ENCODE measurements around the gene ABTB2.

The ABTB2 gene

DNA sequence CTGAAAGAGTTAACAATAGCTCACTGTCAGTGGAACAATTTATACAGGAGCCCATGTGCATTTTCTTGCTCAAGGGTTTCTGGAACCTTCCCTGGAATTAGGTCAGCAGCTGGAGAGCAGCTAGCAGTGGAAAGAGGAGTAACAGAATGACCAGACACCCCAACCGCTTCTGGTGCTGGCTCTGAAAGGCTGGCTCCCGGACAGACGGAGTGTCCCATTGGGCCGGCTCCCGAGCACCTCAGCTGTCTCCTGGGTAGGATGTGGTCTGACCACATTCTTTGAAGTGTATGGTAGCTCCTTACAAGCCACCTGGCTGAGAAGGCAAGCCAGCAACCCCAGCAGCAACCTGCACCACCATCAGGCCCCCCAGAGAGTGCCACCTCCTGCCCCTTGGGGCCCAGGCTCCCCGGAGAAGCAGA, 44.7 kb downstream of the ABTB2 start:
- no peak for DNase-seq

DNA sequence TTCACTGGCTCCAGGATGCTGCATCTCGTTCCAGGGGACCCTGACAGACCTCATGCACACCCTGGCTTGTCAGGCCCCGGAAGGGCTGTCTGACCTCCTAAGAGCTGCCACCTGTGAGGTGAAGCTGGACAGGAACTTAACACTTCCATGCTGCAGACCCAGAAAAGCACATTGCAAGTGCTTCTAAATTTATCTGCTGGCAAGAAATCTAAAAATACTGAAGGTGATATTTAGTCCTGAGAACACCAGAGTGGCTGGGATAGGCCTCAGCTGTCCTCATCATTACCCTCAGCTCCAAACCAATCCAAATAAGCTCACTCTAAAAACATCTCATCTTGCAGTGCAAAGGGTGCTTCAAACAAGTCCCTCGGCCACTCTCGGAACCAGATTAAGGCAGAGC, 46.7 kb downstream of the ABTB2 start:
- DNase-seq = no peak

DNA sequence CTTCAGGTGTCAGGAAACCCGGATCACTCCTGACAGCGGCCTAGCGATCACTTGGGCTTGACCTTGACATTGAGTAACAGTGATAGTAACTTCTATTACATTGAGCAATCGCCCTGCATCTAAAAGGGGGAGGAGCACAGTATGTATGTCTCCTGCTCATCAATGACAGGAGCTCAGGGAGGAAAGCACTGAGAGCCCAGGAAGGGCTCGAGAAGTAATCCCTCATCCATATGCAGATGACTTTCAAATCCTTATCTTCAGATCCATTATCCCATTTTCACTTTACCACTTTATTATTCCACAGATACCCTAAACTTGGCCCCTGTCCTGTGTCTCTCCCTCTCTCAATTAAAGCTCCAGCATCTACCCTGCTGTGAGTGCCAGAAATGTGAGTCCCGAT, 47.8 kb downstream of the ABTB2 start:
- peak; percentile 75 for DNase-seq

DNA sequence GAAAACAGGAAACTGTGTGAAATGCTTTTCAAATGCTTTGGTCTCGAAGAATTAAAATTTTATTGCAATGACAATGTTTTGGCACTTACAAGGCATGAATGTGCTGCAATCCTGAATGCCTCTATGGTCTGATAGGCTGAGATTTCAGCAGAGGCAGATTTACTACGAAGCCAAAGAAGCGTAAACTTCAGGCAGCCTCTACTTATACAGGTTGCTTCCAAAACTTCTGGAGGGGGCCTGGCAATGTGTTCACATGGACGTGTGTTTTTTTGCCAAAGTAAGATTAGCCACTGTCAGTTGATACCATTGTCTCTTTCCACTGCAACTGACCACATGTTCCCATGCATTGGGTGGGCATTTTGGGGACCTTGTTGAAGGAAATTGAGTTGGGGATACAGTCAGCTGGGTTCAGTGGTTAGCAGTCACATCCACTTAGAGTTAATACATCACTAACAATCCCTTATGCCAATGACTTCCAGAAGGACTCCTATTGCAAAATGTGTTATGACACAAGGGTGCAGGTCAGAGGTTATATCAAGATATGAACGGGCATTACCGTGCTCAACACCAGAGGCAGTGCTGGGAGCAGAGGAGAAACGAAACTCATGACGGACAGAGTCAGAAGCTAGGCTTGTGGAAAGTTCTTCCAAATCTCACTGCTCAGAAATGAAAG, 48.8 kb downstream of the ABTB2 start:
- DNase-seq = peak; percentile 99

DNA sequence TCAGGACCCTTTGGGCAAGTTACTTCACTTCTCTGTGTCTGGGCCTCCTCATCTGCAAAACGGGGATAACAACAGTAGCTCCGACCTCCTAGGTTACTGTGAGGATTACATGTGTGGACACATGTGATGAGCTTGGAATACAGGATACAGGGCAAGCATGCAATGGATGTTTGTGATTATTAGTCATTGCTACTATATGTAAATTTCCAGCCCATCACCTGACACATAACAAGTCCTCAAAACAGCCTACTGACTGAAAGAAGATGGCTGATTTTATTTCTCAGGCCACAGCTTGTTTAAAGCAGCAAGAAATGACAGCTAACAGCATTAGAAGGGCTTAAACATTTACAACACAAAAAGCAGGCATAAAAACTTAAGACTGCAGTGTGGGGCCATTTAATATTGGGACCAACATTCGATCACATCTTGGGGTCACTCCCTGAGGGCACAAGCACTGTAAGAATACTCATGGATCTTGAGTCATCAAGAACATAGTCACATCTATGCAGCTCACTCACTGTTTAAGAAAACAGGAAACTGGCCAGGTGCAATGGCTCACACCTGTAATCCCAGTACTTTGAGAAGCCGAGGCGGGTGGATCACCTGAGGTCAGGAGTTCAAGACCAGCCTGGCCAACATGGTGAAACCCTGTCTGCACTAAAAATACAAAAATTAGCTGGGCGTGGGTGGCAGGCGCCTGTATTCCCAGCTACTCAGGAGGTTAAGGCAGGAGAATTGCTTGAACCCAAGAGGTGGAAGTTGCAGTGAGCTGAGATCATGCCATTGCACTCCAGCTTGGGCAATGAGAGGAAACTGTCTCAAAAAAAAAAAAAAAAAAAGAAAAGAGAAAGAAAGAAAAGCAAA, 49.5 kb downstream of the ABTB2 start:
- DNase-seq = peak; percentile 72

DNA sequence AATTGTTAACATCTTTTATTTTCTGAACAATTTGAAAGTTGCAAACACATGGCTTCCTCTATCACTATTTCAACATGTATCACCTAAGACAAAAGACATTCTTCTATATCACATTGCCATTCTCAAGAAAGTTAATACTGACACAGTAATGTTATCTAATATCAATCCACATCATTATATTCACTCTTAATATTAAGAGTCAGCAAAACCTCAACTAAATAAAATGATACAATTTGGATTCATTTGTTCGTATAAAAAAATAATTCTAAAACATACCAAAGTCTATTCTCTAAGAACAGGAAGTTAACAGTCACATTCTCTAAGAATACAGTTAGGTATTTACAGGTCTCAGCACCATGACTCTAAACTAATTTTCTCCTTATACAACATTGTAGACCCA, 52.0 kb downstream of the ABTB2 start:
- DNase-seq = no peak

DNA sequence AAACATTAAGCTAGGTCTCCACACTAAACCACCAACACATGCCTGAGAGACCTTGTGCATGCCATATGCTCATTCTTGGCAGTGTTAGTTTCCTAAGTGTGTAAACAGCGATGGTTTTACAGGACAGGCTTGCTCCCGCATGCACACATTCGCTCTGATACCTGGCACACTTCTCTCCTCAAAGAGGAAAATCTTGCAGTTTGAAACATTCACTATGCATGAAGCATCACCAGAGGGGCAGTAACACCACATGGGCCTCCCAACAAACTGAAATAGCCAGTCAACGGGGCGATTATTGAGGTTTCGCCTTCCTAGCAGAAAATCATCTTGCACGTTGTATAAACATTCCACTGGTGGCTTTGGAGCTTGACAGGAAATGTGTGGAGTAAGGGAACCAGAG, 52.6 kb downstream of the ABTB2 start:
- DNase-seq = no peak

DNA sequence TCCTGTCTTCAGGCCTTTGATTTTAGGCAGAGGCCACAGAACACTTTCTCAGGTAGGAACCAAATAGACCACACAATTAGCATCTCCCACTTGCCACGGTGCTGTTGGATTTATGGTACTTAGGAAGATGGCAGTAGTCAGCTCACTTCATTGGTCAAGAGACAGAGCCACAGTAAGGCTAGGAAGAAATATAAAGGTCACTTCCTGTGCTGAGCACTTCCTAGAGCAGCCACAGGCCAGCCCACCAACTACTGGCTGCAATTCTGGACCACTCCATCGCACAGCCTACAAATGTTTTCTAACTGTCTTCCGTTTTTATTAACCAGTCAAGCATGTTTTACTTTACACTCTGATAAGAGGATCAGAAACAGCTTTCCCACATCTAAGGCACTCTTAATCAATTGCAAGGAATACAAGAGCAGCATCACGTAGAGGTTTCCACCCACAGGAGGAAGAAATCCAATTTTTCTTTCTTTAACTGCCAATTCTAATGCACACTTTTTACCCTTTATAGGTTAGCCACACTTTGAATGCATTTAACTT, 54.7 kb downstream of the ABTB2 start:
- no peak for DNase-seq

DNA sequence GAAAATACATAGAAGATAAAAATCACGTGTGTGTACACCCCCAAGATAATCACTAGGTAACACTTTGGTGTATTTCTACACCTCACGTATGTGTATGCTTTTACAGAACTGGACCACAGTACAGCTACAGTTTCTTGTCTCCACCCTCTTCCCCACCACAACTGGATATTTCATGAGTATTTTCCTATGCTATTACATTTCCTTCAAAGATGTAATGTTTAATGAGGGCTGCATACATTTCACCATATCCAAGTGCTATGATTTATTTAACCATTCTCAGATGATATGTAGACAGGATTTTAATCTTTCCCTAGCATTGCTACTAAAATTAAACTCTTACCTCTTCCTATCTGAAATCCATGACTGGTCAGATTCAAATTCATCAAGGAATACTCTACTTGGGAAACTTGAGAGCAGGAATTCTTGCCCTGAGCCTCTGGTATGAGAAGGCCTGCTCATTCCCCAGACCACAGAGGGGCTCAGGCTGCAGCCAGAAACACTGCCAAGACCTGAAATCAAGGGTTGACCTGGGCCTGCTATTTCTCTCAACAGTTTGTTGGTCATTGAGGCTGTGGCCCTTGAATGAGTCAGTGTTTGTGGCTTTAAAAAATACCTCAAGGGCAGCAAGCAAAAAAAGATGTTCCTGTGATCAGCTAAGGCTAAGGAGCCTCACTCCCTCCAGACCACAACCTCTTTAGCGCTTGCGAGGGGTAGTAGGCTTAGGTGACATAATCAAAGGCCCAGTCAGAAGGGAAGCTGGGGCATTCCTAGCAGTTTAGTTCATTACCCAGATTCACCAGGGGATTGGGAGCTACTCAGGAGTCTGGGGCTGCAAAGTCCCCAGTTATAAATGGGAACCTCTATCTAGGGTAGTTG, 55.5 kb downstream of the ABTB2 start:
- peak; percentile 66 for DNase-seq

DNA sequence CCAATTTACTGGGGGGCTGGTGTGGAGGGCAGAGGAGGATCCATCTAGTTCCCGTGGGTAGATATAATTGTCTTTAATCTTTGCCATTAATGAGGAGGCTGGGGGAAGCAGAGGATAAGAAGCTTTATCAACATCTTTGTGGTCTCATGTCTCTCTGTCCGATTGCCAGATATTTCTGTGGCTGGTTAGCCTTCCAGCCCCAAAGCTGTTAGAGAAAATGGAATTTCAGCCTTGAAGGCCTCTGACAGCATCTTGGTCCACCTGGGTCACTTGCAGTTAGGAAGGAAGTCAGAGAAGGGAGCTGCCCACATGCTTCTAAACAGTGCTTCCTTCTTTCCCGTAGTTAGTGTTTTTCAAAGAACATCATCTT, 56.9 kb downstream of the ABTB2 start:
- DNase-seq = peak; percentile 47

DNA sequence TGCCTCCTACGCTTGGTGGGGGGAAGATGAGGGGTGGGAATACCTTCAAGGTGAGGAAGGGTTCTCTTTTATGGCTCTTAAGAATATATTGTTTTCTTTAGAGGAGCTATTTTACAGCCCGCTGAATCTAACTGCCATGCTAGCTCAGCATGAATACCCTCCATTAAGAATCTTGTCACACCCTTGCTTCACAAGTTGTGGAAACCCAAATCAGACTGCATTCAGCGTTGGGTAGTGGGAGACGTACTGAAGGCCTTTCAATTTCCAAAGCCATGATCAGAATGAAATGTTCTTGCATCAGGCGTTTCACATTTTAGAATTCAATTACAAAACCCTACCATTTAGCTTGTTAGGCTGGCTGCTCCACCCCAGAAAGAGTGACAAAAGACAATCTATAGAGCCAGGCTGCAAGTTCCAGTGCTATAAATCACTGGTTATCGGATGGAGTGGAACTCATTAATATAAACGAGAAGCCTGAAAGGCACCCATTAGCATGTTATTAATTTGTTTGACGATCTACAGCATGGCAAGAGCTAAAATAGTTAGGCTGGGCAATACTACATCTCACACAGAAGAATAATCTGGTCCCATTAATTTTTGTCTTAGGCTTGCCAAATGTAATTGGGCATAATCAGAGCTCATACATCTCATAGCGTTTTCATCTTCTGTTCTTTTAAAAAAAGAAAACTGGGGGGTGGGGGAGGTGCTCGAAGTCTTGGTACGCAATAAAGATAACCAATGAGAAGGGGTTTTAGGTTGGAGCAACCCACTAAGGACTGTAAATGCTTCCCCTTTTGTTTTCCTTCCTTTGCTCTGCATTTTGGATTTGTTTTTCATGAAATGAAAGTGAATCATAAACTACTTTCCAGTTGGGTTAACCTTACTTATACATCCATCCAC, 57.5 kb downstream of the ABTB2 start:
- peak; percentile 83 for DNase-seq

DNA sequence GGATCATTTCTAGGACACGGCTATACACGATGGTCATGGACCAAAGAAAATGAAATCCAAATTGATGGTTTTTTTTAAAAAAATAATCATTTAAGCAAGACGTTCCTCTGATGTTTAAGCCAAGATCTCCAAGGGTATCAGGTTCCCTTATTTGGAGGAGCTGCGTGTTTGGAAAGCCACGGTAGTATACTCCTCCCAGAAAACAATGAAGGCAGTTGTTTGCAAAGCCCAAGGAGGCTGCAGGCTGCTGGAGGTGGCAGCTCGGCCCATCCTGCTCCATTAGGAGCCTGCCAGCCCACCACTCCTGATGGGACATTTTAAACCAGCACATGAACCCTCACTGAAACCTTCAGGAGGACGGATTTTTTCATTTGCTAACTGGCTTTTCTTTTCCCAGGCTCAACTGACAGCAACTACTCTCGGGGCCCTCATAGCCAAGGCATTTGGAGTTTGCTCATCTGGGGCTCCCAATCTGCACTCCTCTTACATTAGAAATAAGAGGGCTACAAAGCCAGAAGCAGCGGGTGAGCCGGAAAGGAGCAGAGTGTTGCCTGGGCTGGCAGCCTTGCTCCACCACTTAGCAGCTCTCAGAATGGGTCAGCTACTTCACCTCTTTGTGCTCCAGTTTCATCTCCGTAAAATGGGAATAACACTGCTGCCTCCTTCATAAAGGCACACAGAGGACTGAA, 58.4 kb downstream of the ABTB2 start:
- DNase-seq = no peak

DNA sequence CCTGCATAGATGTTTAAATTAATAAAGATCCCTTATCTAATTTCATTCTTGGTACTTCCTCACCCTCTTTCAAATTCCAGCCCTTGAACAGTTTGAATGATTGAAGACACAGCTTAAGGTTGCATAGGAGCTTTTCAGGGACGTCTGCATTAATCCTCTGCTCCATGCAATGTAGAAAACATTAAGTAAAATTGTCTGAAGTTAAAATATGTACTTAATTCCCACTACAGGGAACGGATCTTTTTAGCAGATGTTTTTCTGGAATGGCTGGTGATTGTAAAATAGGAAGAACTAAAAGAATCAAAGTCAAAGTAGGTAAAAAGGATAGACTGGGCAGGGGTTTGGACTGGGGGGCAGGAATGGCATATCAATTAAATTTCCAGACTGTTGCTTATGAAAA, 58.9 kb downstream of the ABTB2 start:
- no peak for DNase-seq

DNA sequence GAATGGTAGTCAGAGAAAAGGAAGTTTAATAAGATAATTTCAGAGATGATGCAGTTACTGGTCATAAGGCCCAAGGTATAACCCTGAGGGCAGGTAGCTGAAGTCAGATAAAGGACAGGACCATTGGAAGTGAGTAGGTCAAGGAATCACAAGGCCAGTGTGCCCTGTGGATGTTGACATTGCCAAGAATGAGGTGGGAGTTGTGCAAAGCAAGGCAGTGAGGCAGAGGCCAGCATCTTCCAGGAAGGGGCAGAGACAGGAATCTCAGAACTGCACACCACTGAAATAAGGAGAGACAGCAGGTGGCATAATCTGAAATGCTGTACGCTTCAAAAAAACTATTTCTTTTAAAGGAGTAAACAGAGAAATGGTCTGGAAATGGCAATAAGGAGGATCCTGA, 61.4 kb downstream of the ABTB2 start:
- DNase-seq = no peak

DNA sequence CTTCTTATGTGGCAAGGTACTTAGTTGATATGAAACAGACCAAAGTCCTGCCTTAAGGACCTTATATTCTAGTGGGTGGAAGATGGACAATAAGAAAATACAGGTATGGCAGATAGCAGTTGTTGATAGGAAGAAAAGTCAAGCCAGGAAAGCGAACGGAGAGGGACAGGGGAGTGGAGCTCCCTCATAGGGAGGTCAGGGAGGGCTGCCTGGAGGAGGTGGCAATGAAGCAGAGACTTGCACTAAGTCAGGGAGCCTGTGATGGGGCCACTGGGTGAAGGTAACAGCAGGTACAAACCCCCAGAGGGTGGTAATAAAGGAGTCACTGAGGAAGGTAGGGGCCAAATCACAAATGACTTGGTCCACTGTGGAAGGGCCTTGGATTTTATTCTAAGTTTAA, 65.3 kb downstream of the ABTB2 start:
- no peak for DNase-seq

DNA sequence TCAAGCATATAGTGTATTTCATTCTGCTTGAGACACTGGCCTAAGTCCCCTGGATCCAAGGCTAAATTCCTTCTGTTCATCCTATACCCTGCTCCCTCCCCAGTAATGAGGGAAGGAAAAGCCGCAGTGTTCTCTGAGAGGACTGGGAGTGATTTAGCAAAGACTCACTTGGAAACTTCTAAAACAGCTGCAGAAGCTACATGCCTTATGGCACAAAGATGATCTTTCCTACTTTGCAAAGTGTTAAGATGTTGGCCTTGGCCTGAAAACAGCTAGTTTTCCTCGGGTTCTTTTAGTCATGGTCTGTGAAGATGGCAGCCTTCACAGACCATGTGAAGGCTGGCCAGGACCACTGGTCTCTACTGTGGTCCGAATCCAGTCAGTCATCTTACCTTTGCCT, 65.7 kb downstream of the ABTB2 start:
- DNase-seq = no peak

DNA sequence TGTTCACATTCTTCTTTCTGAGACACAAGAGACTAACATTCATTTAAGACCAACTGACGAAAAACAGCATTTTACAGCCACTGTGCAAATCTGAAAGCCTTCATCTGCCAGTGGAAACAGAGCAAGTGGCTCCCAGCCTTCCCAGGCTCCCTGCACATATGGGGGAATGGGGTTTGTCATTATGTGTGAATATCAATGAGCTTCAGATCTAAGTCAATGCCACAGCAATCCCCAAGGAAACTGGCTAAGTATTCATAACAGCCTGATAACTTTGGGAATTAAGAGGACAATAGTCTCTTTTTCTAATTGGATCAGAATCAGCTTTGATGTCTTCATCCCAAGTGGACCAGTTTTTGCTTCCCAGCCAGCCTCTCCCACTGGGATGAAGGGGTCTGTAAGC, 66.9 kb downstream of the ABTB2 start:
- no peak for DNase-seq

DNA sequence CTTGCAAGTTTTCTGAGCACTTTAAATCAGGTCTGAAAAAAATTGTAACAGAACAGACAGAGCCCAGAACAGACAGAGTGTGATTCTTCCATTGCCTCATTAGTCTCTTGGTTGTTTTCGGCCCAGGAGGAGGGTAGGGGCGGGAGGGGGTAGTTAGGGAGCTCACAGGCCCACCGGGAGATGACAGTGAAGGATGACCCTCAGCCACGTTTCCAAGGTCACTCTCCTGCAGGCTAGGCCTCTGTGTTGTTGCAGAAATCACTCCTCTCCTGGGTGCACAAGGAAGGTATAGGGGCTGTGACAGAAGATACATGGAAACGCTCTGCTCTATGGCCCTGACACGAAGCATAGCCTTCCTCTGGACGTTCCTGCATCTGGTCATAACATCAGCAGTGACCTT, 69.3 kb downstream of the ABTB2 start:
- no peak for DNase-seq

DNA sequence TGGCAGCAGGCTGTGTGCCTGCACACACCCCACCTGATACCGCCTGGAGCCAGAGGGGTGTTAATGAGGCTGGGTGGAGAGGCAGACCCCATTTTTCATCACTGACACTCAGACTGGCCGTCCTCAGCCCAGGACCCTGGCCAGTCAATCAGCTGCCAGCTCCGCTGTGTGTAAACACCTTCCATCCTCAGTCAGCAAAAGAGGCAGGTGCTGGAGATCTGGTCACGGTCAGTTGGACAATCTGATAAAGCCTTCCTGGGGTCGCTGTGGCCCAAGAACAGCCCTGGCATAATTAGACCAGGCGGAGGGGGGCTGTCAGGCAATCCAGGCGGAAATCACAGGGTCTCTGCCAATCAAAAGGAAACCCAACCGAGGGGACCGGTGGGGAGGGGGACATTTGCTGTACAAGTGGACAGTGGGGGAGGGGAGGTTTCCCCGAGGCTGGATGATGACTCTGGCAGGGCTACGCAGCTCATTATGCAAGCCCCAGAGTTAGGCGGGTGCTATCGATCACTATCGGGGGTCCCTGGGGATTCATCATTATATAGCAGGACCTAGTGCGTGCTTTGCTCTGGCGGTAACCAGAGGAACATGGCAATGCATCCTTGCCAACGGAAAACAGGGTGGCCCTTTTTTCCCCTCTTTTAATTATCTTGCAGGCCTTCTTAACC, 72.9 kb downstream of the ABTB2 start:
- no peak for DNase-seq

DNA sequence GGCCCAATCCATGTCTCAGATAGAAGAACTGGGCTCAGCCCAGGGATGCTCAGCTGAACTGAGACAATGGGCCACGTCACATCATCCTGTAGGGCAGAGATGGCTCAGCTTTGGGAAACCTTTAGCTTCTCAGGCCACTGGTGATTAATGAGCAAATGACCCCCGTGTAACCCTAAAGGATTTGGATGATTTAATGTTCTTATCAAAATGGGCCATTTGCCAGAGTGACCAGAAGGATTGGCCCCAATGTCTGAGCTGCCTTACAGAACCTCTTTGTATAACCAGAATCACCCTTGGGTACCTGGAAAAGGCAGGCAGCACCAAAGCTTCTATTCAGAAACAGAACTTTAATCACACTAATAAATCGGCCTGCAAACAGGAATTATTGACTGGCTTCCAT, 73.7 kb downstream of the ABTB2 start:
- DNase-seq = no peak
